ENCODE measurements around the gene RAD51B.

RAD51B gene

GRCh38 chr14:68374682-68375081 lies 555.1 kb downstream of the RAD51B start (continued):
- no peak for TF ChIP-seq PRDM4 (tag by site-specific recombination; IDR thresholded peaks at IDR 0.05)
- TF ChIP-seq SP7 (tag by site-specific recombination; IDR thresholded peaks at IDR 0.05) = 0 out of 2 replicates have a peak, but pooled peaks have one; percentile 17
- TF ChIP-seq KLF16 (tag by site-specific recombination; IDR thresholded peaks at IDR 0.05) = peak; percentile 23; the same call in 1 of the 2 replicates
- no peak for TF ChIP-seq ZNF560 (tag by site-specific recombination; IDR thresholded peaks at IDR 0.05; ENCODE audit: borderline replicate concordance)
- TF ChIP-seq ZNF514 (tag by site-specific recombination; IDR thresholded peaks at IDR 0.05) = no peak
- no peak for TF ChIP-seq ZNF121 (tag by site-specific recombination; IDR thresholded peaks at IDR 0.05)
- 0 out of 2 replicates have a peak, but pooled peaks have one; percentile 8 for TF ChIP-seq OVOL3 (tag by site-specific recombination; IDR thresholded peaks at IDR 0.05)
- TF ChIP-seq PRDM10 (tag by site-specific recombination; IDR thresholded peaks at IDR 0.05) = peak; percentile 26; the same call in 1 of the 2 replicates
- peak; percentile 60; the same call in 1 of the 2 replicates for TF ChIP-seq OSR2 (tag by site-specific recombination; IDR thresholded peaks at IDR 0.05)
- no peak for TF ChIP-seq HOXC10 (CRISPR knock-in tag; IDR thresholded peaks at IDR 0.05)
- TF ChIP-seq GFI1B (tag by site-specific recombination; IDR thresholded peaks at IDR 0.05) = no peak
- TF ChIP-seq ZBTB11 (tag by site-specific recombination; conservative IDR thresholded peaks at IDR 0.05; ENCODE audit: low read depth) = no peak
- TF ChIP-seq ATF2 (tag by site-specific recombination; IDR thresholded peaks at IDR 0.05; ENCODE audit: low read depth) = peak; percentile 41; the same call in 1 of the 2 replicates
- TF ChIP-seq PRDM6 (tag by site-specific recombination; IDR thresholded peaks at IDR 0.05) = peak; percentile 66
- TF ChIP-seq ZNF184 (tag by site-specific recombination; IDR thresholded peaks at IDR 0.05) = peak; percentile 8; the same call in 1 of the 2 replicates
- no peak for TF ChIP-seq INSM2 (tag by site-specific recombination; IDR thresholded peaks at IDR 0.05)
- no peak for TF ChIP-seq ZNF239 (tag by site-specific recombination; IDR thresholded peaks at IDR 0.05)

Data from HEK293 (cell line).